GM21786 (cell line): ENCODE measurements around the gene TRMT6.

ENCODE experiments used
- ATAC-seq: cut with Tn5 transposase; IDR thresholded peaks from one replicate; pipeline ENCODE4 v1.9.1; 2021; ENCODE audit not compliant: unreplicated experiment

Gene TRMT6

GRCh38 chr20:5900908-5901307 lies 49.4 kb downstream of the TRMT6 start:
- no peak for ATAC-seq

- ATAC-seq: no peak
These were observed 50.9 kb downstream of the TRMT6 start for GRCh38 chr20:5899444-5899843.

GRCh38 chr20:5895626-5896025 lies 54.7 kb downstream of the TRMT6 start:
- ATAC-seq: no peak

GRCh38 chr20:5893621-5894020 lies 56.7 kb downstream of the TRMT6 start:
- ATAC-seq: no peak

- ATAC-seq: no peak
These were observed 57.3 kb downstream of the TRMT6 start for GRCh38 chr20:5893052-5893451.

- no peak for ATAC-seq
These were observed 59.4 kb downstream of the TRMT6 start for GRCh38 chr20:5890773-5891441.

GRCh38 chr20:5888041-5888440 lies 62.3 kb downstream of the TRMT6 start:
- ATAC-seq: no peak

- ATAC-seq: no peak
These were observed 62.9 kb downstream of the TRMT6 start for GRCh38 chr20:5887386-5887785.
